Neural cell (in vitro differentiated cells): ENCODE measurements around the gene SULF2.

ENCODE experiments used
- EP300 ChIP-seq: fragments of 450-650 bp; conservative IDR thresholded peaks from 2 replicates; pipeline ENCODE4 v1.6.1; 2014; ENCODE audit warnings: antibody characterized with exemption, mild to moderate bottlenecking, moderate library complexity; ENCODE audit not compliant: poor library complexity, severe bottlenecking
- EZH2 ChIP-seq: fragments of 200-600, 300-800 bp; shearing (Covaris generic), sonication (generic); IDR thresholded peaks from 2 replicates; pipeline ENCODE4 v1.6.1; 2014; ENCODE audit warnings: antibody characterized with exemption, low read length, borderline replicate concordance, mild to moderate bottlenecking; ENCODE audit not compliant: insufficient read depth, poor library complexity, severe bottlenecking
- POLR2AphosphoS5 ChIP-seq: IDR thresholded peaks from 2 replicates; pipeline ENCODE4 v1.6.1; 2012
- RAD21 ChIP-seq: fragments of 450-650 bp; conservative IDR thresholded peaks from 2 replicates; pipeline ENCODE4 v1.6.1; 2014; ENCODE audit warnings: antibody characterized with exemption, mild to moderate bottlenecking, moderate library complexity
- SMC3 ChIP-seq: fragments of 450-650 bp; conservative IDR thresholded peaks from 2 replicates; pipeline ENCODE4 v1.6.1; 2014; ENCODE audit warnings: antibody characterized with exemption, mild to moderate bottlenecking, moderate library complexity; ENCODE audit not compliant: poor library complexity
- TAF1 ChIP-seq: IDR thresholded peaks from 2 replicates; pipeline ENCODE4 v1.6.1; 2012; ENCODE audit warnings: low read depth
- TF ChIP-seq, protein P1 (sequence below): fragments of 450-650 bp; IDR thresholded peaks from 2 replicates; pipeline ENCODE4 v1.5.1; 2014; ENCODE audit warnings: antibody characterized with exemption, mild to moderate bottlenecking, moderate library complexity; ENCODE audit not compliant: poor library complexity, severe bottlenecking

DNA sequence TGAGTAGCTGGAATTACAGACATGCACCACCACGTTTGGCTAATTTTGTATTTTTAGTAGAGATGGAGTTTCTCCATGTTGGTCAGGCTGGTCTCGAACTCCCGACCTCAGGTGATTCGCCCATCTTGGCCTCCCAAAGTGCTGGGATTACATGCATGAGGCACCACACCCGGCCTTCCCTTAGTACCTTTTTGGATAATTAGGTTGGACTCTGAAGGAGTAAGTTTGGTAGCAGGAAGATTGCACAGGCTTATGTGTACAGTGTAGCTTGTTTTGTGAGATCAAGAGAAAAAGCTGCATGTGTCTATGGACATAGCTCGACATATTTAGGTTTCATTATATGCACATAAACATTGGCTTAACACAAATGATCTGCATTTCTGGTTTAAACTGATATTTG, 166.8 kb downstream of the SULF2 start:
- TF ChIP-seq, protein P1, sequence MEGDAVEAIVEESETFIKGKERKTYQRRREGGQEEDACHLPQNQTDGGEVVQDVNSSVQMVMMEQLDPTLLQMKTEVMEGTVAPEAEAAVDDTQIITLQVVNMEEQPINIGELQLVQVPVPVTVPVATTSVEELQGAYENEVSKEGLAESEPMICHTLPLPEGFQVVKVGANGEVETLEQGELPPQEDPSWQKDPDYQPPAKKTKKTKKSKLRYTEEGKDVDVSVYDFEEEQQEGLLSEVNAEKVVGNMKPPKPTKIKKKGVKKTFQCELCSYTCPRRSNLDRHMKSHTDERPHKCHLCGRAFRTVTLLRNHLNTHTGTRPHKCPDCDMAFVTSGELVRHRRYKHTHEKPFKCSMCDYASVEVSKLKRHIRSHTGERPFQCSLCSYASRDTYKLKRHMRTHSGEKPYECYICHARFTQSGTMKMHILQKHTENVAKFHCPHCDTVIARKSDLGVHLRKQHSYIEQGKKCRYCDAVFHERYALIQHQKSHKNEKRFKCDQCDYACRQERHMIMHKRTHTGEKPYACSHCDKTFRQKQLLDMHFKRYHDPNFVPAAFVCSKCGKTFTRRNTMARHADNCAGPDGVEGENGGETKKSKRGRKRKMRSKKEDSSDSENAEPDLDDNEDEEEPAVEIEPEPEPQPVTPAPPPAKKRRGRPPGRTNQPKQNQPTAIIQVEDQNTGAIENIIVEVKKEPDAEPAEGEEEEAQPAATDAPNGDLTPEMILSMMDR, result no peak
- TF ChIP-seq EZH2 (no peak), POLR2AphosphoS5 (no peak), SMC3 (no peak), EP300 (no peak), RAD21 (no peak), TAF1 (no peak)
